ENCODE data around the gene AHDC1. TPM values are rescaled to one million over a fixed set of nuclear protein-coding genes. Genes with fewer than 3 reads are reported as not detected.
A peak's percentile ranks its signal among the peaks of the same experiment; 100 is the strongest.

AHDC1 gene
- total and polyA plus RNA-seq, 7 donors: 1.8 to 34.1 (median 12.1) TPM

GRCh38 chr1:27547220-27548116 is 56.5 kb downstream of the AHDC1 start:
- Histone ChIP-seq H3K9me3 (no peaks in the 10 kb centered on the region), H3K4me3 (no peak overlapping the region), H3K27me3 (no peaks in the 10 kb centered on the region), H3K36me3 (peaks cover 29 to 57% (median 45%) of the 10 kb centered on the region in 4 donors), H3K27ac (peak overlapping the region; percentile 83 to 92 (median 87)), H3K4me1 (peaks cover 0 to 52% (median 51%) of the 10 kb centered on the region in 4 donors)
- intact Hi-C loops (cut with DNase I): no loop called here
- no peak for DNase-seq
- TF ChIP-seq CTCF (IDR thresholded peaks at IDR 0.05): no peak
- no peak for TF ChIP-seq POLR2A (IDR thresholded peaks at IDR 0.05)
- TF ChIP-seq EP300 (IDR thresholded peaks at IDR 0.05): no peak
- TF ChIP-seq POLR2AphosphoS5 (IDR thresholded peaks at IDR 0.05): no peak
- WGBS, 2 donors: 96% methylated on average over 44 of the region's 44 CpGs

GRCh38 chr1:27545876-27546275 is 58.1 kb downstream of the AHDC1 start:
- intact Hi-C loops (cut with DNase I): no loop called here
- no peak for TF ChIP-seq CTCF (IDR thresholded peaks at IDR 0.05)
- TF ChIP-seq POLR2A (IDR thresholded peaks at IDR 0.05): no peak
- TF ChIP-seq POLR2AphosphoS5 (IDR thresholded peaks at IDR 0.05): peak in 1 of 4 donors; percentile 4
- TF ChIP-seq EP300 (IDR thresholded peaks at IDR 0.05): no peak
- 85 to 91% methylated on average over 6 of the region's 6 CpGs for WGBS, 2 donors
- H3K4me1 ChIP-seq: peaks cover 0 to 68% (median 67%) of the 10 kb centered on the region in 4 donors
- no peaks in the 10 kb centered on the region for H3K27me3 ChIP-seq
- no peaks in the 10 kb centered on the region for H3K9me3 ChIP-seq
- DNase-seq: no peak
- peak overlapping the region; percentile 83 to 92 (median 87) for H3K27ac ChIP-seq
- H3K36me3 ChIP-seq: peaks cover 22 to 41% (median 34%) of the 10 kb centered on the region in 4 donors
- H3K4me3 ChIP-seq: no peak overlapping the region

DNA sequence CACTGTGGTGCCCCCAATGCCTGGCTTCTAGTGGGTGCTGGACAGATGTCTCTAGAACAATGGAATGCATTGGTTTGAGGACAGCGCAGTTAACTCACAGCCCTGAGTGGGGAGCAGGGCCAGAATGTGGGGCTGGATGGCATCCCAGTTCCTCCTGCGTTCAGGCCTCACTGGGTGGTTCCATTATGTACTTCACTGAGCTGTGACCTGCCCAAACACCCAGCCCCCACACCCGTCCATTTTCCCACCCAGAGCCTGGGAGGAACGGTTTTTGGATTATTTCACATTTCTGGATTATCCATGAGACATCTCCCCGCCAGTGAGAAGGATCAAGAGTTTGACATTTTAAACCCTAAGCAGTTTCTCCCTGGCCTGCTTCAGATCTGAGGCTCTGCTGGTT is 58.7 kb downstream of the AHDC1 start:
- peak; percentile 93 for DNase-seq
- TF ChIP-seq POLR2A (IDR thresholded peaks at IDR 0.05) (no peak), EP300 (IDR thresholded peaks at IDR 0.05) (no peak), POLR2AphosphoS5 (IDR thresholded peaks at IDR 0.05) (peak; percentile 11 to 43 (median 32)), CTCF (IDR thresholded peaks at IDR 0.05) (no peak)
- Histone ChIP-seq H3K4me3 (no peak overlapping the region), H3K9me3 (no peaks in the 10 kb centered on the region), H3K4me1 (peaks cover 0 to 74% (median 73%) of the 10 kb centered on the region in 4 donors), H3K27me3 (no peaks in the 10 kb centered on the region), H3K36me3 (peaks cover 15 to 35% (median 28%) of the 10 kb centered on the region in 4 donors), H3K27ac (peak overlapping the region; percentile 83 to 92 (median 87))
- 75 to 78% methylated on average over 5 of the region's 5 CpGs for WGBS, 2 donors
- intact Hi-C loops (cut with DNase I): no loop called here

- no peak overlapping the region for H3K4me3 ChIP-seq
- no peaks in the 10 kb centered on the region for H3K9me3 ChIP-seq
- no peak for TF ChIP-seq POLR2A (IDR thresholded peaks at IDR 0.05)
- TF ChIP-seq CTCF (IDR thresholded peaks at IDR 0.05): no peak
- TF ChIP-seq EP300 (IDR thresholded peaks at IDR 0.05): no peak
- no peak for TF ChIP-seq POLR2AphosphoS5 (IDR thresholded peaks at IDR 0.05)
- H3K27ac ChIP-seq: peak overlapping the region; percentile 83 to 92 (median 87)
- peaks cover 0 to 78% (median 78%) of the 10 kb centered on the region in 4 donors for H3K4me1 ChIP-seq
- intact Hi-C loops (cut with DNase I): no loop called here
- H3K27me3 ChIP-seq: no peaks in the 10 kb centered on the region
- DNase-seq: peak; percentile 76
- peaks cover 11 to 31% (median 24%) of the 10 kb centered on the region in 4 donors for H3K36me3 ChIP-seq
- 79 to 83% methylated on average over 7 of the region's 7 CpGs for WGBS, 2 donors
These were observed 59.1 kb downstream of the AHDC1 start for GRCh38 chr1:27544834-27545233.

Measured in sigmoid colon (tissue), 7 donors.